Measurements from ENCODE around the gene RWDD3. TPM values are rescaled to one million over a fixed set of nuclear protein-coding genes. Genes with fewer than 3 reads are reported as not detected.
A peak's percentile ranks its signal among the peaks of the same experiment; 100 is the strongest.

Gene RWDD3
- polyA plus RNA-seq, 1 donor (not counting 4 experiments of a cell fraction or from before 2014, with no cell fraction given) = 15.0 TPM

- Histone ChIP-seq H3K4me2 (ENCODE audit: control insufficient read depth, extremely low read depth, insufficient read depth, low read depth, low read length) (peak overlapping the region; percentile 85), H3K27ac (ENCODE audit: control insufficient read depth, insufficient read depth, low read length) (no peak overlapping the region), H3K9me3 (ENCODE audit: control insufficient read depth, low read depth, low read length) (no peaks in the 10 kb centered on the region), H3K9ac (ENCODE audit: control insufficient read depth, extremely low read depth, insufficient read depth, low read length) (no peak overlapping the region), H3K4me3 (ENCODE audit: control insufficient read depth in 2 of 3, extremely low read depth in 1 of 3, insufficient read depth in 2 of 3, low read depth in 1 of 3, low read length in 3 of 3) (peak overlapping the region in 2 of 3 experiments; percentile 57 to 64), H2AFZ (ENCODE audit: control insufficient read depth, low read length) (peak overlapping the region; percentile 85), H4K20me1 (ENCODE audit: control insufficient read depth, extremely low read depth, insufficient read depth, low read length) (no peaks in the 10 kb centered on the region), H3K27me3 (ENCODE audit: control insufficient read depth, extremely low read depth, insufficient read depth, low read length) (no peaks in the 10 kb centered on the region), H3K9me1 (ENCODE audit: control insufficient read depth, extremely low read depth, insufficient read depth, low read length) (no peaks in the 10 kb centered on the region), H3K79me2 (ENCODE audit: control insufficient read depth, insufficient read depth, low read length) (peaks cover 6% of the 10 kb centered on the region), H3K36me3 (ENCODE audit: control insufficient read depth in 2 of 2, extremely low read depth in 1 of 2, insufficient read depth in 2 of 2, low read length in 2 of 2) (peaks cover 0 to 1% of the 10 kb centered on the region in 2 experiments), H3K4me1 (ENCODE audit: control insufficient read depth, extremely low read depth, insufficient read depth, low read length) (peaks cover 8% of the 10 kb centered on the region)
- FAIRE-seq (no peak), DNase-seq (ENCODE audit: low read depth, low spot score) (no peak)
- dilution Hi-C loops (cut with MboI; ENCODE audit: extremely low pct_ligation_motif_present, low sequenced_read_pairs) = no loop called here
- TF ChIP-seq CTCF (optimal IDR thresholded peaks at IDR 0.05 in 1 of 3, IDR thresholded peaks at IDR 0.05 in 1 of 3, conservative IDR thresholded peaks at IDR 0.05 in 1 of 3; ENCODE audit: extremely low read depth in 1 of 3, insufficient read depth in 2 of 3, low read length in 3 of 3) (no peak), EZH2 (IDR thresholded peaks at IDR 0.05; ENCODE audit: low read length) (no peak)
These were observed 1.2 kb upstream of the RWDD3 start for GRCh38 chr1:95232646-95233318.

- dilution Hi-C loops (cut with MboI; ENCODE audit: extremely low pct_ligation_motif_present, low sequenced_read_pairs) = no loop called here
- peak overlapping the region; percentile 41 for H3K9ac ChIP-seq (ENCODE audit: control insufficient read depth, extremely low read depth, insufficient read depth, low read length)
- H3K79me2 ChIP-seq (ENCODE audit: control insufficient read depth, insufficient read depth, low read length) = peaks cover 7% of the 10 kb centered on the region
- peak overlapping the region; percentile 85 for H3K4me2 ChIP-seq (ENCODE audit: control insufficient read depth, extremely low read depth, insufficient read depth, low read depth, low read length)
- no peaks in the 10 kb centered on the region for H3K9me1 ChIP-seq (ENCODE audit: control insufficient read depth, extremely low read depth, insufficient read depth, low read length)
- H3K9me3 ChIP-seq (ENCODE audit: control insufficient read depth, low read depth, low read length) = no peaks in the 10 kb centered on the region
- H3K27ac ChIP-seq (ENCODE audit: control insufficient read depth, insufficient read depth, low read length) = peak overlapping the region; percentile 36
- H3K4me3 ChIP-seq (ENCODE audit: control insufficient read depth in 2 of 3, extremely low read depth in 1 of 3, insufficient read depth in 2 of 3, low read depth in 1 of 3, low read length in 3 of 3) = peak overlapping the region; percentile 57 to 95 (median 64)
- no peaks in the 10 kb centered on the region for H3K27me3 ChIP-seq (ENCODE audit: control insufficient read depth, extremely low read depth, insufficient read depth, low read length)
- peak overlapping the region; percentile 85 for H2AFZ ChIP-seq (ENCODE audit: control insufficient read depth, low read length)
- TF ChIP-seq EZH2 (IDR thresholded peaks at IDR 0.05; ENCODE audit: low read length) (no peak), CTCF (optimal IDR thresholded peaks at IDR 0.05 in 1 of 3, IDR thresholded peaks at IDR 0.05 in 1 of 3, conservative IDR thresholded peaks at IDR 0.05 in 1 of 3; ENCODE audit: extremely low read depth in 1 of 3, insufficient read depth in 2 of 3, low read length in 3 of 3) (no peak)
- no peak for DNase-seq (ENCODE audit: low read depth, low spot score)
- no peak for FAIRE-seq
- no peaks in the 10 kb centered on the region for H4K20me1 ChIP-seq (ENCODE audit: control insufficient read depth, extremely low read depth, insufficient read depth, low read length)
- peaks cover 0 to 1% of the 10 kb centered on the region in 2 experiments for H3K36me3 ChIP-seq (ENCODE audit: control insufficient read depth in 2 of 2, extremely low read depth in 1 of 2, insufficient read depth in 2 of 2, low read length in 2 of 2)
- peaks cover 8% of the 10 kb centered on the region for H3K4me1 ChIP-seq (ENCODE audit: control insufficient read depth, extremely low read depth, insufficient read depth, low read length)
These were observed 682 bp upstream of the RWDD3 start for GRCh38 chr1:95233319-95233736.

Measured in keratinocyte (primary cell).